PFSK-1 (cell line): ENCODE results near the gene PLEKHN1.

Experiments used
- POLR2AphosphoS5 ChIP-seq: IDR thresholded peaks from 2 replicates; pipeline ENCODE4 v1.6.1; 2012; ENCODE audit warnings: low read depth, mild to moderate bottlenecking, control low read depth, low read length, moderate library complexity
- SIN3A ChIP-seq: IDR thresholded peaks from 2 replicates; pipeline ENCODE4 v1.6.1; 2012; ENCODE audit warnings: mild to moderate bottlenecking, low read length, moderate library complexity, borderline replicate concordance; ENCODE audit not compliant: insufficient read depth
- TAF1 ChIP-seq: IDR thresholded peaks from 2 replicates; pipeline ENCODE4 v1.6.1; 2012; ENCODE audit warnings: low read length, control low read depth, borderline replicate concordance; ENCODE audit not compliant: insufficient read depth
- TF ChIP-seq, protein P1 (sequence below), 2 experiments: IDR thresholded peaks; 2 replicates each; pipeline versions ENCODE4 v1.6.1 to v1.8.0; 2011 to 2012; ENCODE audit warnings: low read depth in 2 of 2, low read length in 2 of 2, control low read depth in 1 of 2, inconsistent platforms in 1 of 2, mild to moderate bottlenecking in 1 of 2, moderate library complexity in 1 of 2; ENCODE audit not compliant: insufficient read depth in 1 of 2

DNA sequence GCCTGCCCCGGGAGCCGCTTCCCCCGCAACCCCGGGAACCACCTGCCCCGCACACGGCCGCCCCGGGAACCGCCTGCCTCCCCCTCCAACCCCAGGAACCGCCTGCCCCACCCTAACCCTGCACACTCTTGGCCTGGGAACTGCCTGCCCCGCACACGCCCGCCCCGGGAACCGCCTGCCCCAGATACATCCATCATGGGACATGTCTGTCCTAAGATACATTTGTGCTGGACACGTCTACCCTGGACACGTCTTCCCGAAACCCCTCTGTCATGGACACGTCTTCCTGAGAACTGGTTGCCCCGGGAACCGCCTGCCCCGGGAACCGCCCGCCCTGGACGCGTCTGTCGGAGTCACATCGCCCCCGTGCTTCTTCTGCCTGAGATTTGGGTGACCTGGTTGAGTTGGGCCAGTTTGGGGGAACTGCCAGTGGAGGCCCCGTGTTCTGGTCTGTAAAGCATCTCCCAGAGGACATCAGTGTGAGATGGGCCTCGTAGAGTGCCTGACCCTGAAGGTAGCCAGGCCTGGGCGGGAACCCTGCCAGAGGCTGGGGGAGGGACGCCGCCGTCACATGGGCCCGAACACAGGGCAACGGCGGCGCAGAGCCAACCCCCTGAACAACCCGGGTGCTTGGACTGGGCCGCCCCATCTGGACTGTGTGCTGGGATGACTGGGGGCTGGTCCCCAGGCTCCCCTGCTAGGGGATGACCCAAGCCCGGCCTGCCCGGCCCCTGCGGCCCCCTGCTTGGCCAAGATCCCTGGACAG lies 12.0 kb downstream of the PLEKHN1 start:
- TF ChIP-seq SIN3A (no peak), POLR2AphosphoS5 (no peak), TAF1 (no peak)
- TF ChIP-seq, protein P1, sequence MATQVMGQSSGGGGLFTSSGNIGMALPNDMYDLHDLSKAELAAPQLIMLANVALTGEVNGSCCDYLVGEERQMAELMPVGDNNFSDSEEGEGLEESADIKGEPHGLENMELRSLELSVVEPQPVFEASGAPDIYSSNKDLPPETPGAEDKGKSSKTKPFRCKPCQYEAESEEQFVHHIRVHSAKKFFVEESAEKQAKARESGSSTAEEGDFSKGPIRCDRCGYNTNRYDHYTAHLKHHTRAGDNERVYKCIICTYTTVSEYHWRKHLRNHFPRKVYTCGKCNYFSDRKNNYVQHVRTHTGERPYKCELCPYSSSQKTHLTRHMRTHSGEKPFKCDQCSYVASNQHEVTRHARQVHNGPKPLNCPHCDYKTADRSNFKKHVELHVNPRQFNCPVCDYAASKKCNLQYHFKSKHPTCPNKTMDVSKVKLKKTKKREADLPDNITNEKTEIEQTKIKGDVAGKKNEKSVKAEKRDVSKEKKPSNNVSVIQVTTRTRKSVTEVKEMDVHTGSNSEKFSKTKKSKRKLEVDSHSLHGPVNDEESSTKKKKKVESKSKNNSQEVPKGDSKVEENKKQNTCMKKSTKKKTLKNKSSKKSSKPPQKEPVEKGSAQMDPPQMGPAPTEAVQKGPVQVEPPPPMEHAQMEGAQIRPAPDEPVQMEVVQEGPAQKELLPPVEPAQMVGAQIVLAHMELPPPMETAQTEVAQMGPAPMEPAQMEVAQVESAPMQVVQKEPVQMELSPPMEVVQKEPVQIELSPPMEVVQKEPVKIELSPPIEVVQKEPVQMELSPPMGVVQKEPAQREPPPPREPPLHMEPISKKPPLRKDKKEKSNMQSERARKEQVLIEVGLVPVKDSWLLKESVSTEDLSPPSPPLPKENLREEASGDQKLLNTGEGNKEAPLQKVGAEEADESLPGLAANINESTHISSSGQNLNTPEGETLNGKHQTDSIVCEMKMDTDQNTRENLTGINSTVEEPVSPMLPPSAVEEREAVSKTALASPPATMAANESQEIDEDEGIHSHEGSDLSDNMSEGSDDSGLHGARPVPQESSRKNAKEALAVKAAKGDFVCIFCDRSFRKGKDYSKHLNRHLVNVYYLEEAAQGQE (IDR thresholded peaks at IDR 0.05; ENCODE audit: insufficient read depth in 1 of 2, low read depth in 2 of 2, low read length in 2 of 2), result no peak
